ENCODE measurements around the gene STING1. TPM values are rescaled to one million over a fixed set of nuclear protein-coding genes. Genes with fewer than 3 reads are reported as not detected.
A peak's percentile ranks its signal among the peaks of the same experiment; 100 is the strongest.
"Not testable (repeated sequence)": the region's sequence is repeated elsewhere in the genome, so short reads cannot be mapped to it uniquely, and the experiment has no call there.

Gene STING1
- total RNA-seq, 1 donor from 2014 or later, result 14.6 TPM

DNA sequence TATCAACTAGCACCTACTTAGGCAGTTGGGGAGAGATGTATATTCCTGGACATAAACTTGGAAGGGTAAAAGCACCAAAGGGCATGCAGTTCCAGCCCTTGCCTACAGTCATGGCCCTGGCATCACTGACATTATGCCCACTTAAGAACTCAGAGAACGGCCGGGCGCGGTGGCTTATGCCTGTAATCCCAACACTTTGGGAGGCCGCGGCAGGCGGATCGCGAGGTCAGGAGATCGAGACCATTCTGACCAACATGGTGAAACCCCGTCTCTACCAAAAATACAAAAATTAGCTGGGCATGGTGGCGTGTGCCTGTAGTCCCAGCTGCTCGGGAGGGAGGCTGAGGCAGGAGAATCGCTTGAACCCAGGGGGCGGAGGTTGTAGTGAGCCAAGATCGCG, 42.1 kb downstream of the STING1 start:
- H3K9ac ChIP-seq (ENCODE audit: low read depth in 1 of 3, low read length in 3 of 3); H3K27me3 ChIP-seq (ENCODE audit: control insufficient read depth in 3 of 3, insufficient read depth in 3 of 3, low read length in 3 of 3); H3K9me3 ChIP-seq (ENCODE audit: control insufficient read depth in 3 of 3, low read length in 3 of 3); H3K27ac ChIP-seq (ENCODE audit: low read depth, low read length); H3K4me3 ChIP-seq (ENCODE audit: low read length in 3 of 3): not testable (repeated sequence)
- H3K36me3 ChIP-seq (ENCODE audit: control insufficient read depth in 3 of 3, insufficient read depth in 3 of 3, low read length in 3 of 3), result peaks cover 6 to 12% (median 7%) of the 10 kb centered on the region in 3 donors
- H3K4me1 ChIP-seq (ENCODE audit: control insufficient read depth in 3 of 3, insufficient read depth in 3 of 3, low read length in 3 of 3), result peaks cover 10 to 19% (median 10%) of the 10 kb centered on the region in 3 donors

DNA sequence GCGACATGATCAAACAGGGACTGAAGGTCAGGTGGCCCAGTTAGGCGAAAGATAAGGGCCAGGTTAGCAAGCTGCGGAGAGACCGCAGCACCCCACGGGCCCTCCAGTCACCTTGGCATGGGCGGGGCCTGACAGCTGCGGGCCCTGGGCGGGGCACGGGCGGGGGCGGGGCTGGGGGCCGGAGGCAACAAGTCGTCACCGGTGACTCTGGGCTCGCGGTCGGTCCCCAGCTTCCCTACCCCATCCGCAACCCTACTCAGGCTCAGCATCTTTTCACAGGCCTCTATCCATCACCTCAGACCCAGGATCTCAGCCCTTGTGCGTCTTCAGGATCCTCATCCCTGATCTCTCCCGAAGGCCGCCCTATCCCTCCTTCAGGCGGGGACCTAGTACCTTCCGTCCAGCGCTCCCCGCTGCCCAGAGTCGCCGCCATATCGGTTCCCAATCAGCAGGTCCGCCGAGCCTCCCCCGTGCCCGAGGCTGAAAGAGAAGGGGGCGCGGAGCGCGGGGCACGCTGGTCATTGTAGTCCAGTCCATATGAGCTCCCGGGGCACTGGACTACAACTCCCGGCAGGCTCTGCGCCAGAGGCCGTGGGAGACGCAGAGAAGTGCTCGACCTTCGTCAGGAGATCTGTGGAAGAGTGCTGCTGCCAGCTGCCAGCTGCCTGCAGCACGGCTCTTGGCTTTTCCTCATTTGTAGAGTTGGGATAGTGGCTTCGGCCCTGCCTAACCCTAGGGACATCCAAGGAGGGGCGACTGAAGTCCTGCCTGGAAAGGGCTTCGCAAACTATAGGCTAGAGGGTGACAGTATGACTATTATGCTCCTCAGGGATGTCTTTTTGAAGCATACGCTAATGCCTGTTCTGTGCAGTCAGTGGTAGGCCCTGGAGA, 43.3 kb downstream of the STING1 start, which contains the start of gene DNAJC18:
Gene DNAJC18, minus strand, starts transcription at position 513 of the 891 bp plus-strand sequence. Its CDS starts 80 bp downstream, at position 433.
- Histone ChIP-seq H3K9me3 (ENCODE audit: control insufficient read depth in 3 of 3, low read length in 3 of 3) (no peaks in the 10 kb centered on the region), H3K27ac (ENCODE audit: low read depth, low read length) (peak within 1 kb of the TSS; percentile 99), H3K9ac (ENCODE audit: low read depth in 1 of 3, low read length in 3 of 3) (peak within 1 kb of the TSS; percentile 98 to 100 (median 99)), H3K4me1 (ENCODE audit: control insufficient read depth in 3 of 3, insufficient read depth in 3 of 3, low read length in 3 of 3) (peaks cover 10 to 19% (median 10%) of the 10 kb centered on the region in 3 donors), H3K27me3 (ENCODE audit: control insufficient read depth in 3 of 3, insufficient read depth in 3 of 3, low read length in 3 of 3) (no peaks in the 10 kb centered on the region), H3K4me3 (ENCODE audit: low read length in 3 of 3) (peak within 1 kb of the TSS; percentile 99), H3K36me3 (ENCODE audit: control insufficient read depth in 3 of 3, insufficient read depth in 3 of 3, low read length in 3 of 3) (peaks cover 6 to 14% (median 7%) of the 10 kb centered on the region in 3 donors)

DNA sequence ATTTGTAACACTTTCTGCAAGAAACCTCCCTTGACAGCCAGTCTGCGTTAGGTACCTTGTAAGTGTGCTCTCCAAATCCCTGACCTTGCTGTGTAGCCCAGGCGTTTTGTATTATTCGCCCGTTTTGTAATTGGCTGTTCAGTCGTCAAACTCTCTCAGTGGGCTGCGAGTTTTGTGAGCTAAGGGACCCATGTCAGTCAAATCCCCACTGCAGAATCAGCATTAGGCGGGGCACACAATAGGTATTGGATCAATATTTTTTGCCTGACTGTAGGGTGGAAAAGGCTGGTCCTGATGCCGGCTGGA, 43.9 kb downstream of the STING1 start:
- Histone ChIP-seq H3K4me1 (ENCODE audit: control insufficient read depth in 3 of 3, insufficient read depth in 3 of 3, low read length in 3 of 3) (peaks cover 10 to 16% (median 10%) of the 10 kb centered on the region in 3 donors), H3K4me3 (ENCODE audit: low read length in 3 of 3) (peak overlapping the region; percentile 99), H3K27me3 (ENCODE audit: control insufficient read depth in 3 of 3, insufficient read depth in 3 of 3, low read length in 3 of 3) (no peaks in the 10 kb centered on the region), H3K36me3 (ENCODE audit: control insufficient read depth in 3 of 3, insufficient read depth in 3 of 3, low read length in 3 of 3) (peaks cover 7 to 16% (median 9%) of the 10 kb centered on the region in 3 donors), H3K9ac (ENCODE audit: low read depth in 1 of 3, low read length in 3 of 3) (peak overlapping the region; percentile 86 to 100 (median 98)), H3K9me3 (ENCODE audit: control insufficient read depth in 3 of 3, low read length in 3 of 3) (no peaks in the 10 kb centered on the region), H3K27ac (ENCODE audit: low read depth, low read length) (peak overlapping the region; percentile 99)

DNA sequence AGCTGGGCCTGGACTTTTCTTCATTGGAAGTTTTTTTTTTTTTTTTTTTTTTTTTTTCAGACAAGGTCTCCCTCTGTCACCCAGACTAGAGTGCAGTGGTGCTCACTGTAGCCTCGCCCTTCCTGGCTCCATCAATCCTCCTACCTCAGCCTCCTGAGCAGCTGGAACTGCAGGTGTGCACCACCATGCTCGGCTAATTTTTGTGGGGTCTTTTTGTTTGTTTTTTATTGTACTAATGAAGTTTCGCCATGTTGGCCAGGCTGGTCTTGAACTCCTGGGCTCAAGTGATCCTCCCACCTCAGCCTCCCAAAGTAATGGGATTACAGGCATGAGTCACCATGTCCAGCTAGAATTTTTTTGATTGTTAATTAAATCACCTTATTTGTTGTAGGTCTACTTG, 46.9 kb downstream of the STING1 start:
- Histone ChIP-seq H3K4me3 (ENCODE audit: low read length in 3 of 3) (no peak overlapping the region), H3K4me1 (ENCODE audit: control insufficient read depth in 3 of 3, insufficient read depth in 3 of 3, low read length in 3 of 3) (peaks cover 10 to 16% (median 10%) of the 10 kb centered on the region in 3 donors), H3K27ac (ENCODE audit: low read depth, low read length) (no peak overlapping the region), H3K27me3 (ENCODE audit: control insufficient read depth in 3 of 3, insufficient read depth in 3 of 3, low read length in 3 of 3) (no peaks in the 10 kb centered on the region), H3K9ac (ENCODE audit: low read depth in 1 of 3, low read length in 3 of 3) (no peak overlapping the region), H3K36me3 (ENCODE audit: control insufficient read depth in 3 of 3, insufficient read depth in 3 of 3, low read length in 3 of 3) (peaks cover 7 to 22% (median 14%) of the 10 kb centered on the region in 3 donors), H3K9me3 (ENCODE audit: control insufficient read depth in 3 of 3, low read length in 3 of 3) (no peaks in the 10 kb centered on the region)

DNA sequence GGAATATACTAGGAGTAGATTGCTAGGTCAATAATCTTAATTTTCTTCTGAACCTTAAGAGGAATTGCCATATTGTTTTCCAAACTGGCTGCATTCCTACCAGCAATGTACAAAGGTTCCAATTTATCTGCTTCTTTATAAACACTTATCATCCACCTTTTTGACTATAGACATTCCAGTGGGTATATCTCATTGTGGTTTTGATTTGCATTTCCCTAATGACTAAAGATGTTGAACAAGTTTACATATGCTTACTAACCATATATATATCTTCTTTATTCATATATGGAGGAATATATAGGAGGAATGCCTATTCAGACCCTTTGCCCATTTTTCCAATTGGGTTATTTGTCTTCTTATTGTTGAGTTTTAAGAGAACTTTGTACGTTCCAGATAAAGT, 50.9 kb downstream of the STING1 start:
- H3K36me3 ChIP-seq (ENCODE audit: control insufficient read depth in 3 of 3, insufficient read depth in 3 of 3, low read length in 3 of 3), result peaks cover 8 to 24% (median 11%) of the 10 kb centered on the region in 3 donors
- no peak overlapping the region for H3K27ac ChIP-seq (ENCODE audit: low read depth, low read length)
- no peaks in the 10 kb centered on the region for H3K27me3 ChIP-seq (ENCODE audit: control insufficient read depth in 3 of 3, insufficient read depth in 3 of 3, low read length in 3 of 3)
- H3K4me3 ChIP-seq (ENCODE audit: low read length in 3 of 3), result no peak overlapping the region
- H3K9me3 ChIP-seq (ENCODE audit: control insufficient read depth in 3 of 3, low read length in 3 of 3), result no peaks in the 10 kb centered on the region
- no peaks in the 10 kb centered on the region for H3K4me1 ChIP-seq (ENCODE audit: control insufficient read depth in 3 of 3, insufficient read depth in 3 of 3, low read length in 3 of 3)
- no peak overlapping the region for H3K9ac ChIP-seq (ENCODE audit: low read depth in 1 of 3, low read length in 3 of 3)

DNA sequence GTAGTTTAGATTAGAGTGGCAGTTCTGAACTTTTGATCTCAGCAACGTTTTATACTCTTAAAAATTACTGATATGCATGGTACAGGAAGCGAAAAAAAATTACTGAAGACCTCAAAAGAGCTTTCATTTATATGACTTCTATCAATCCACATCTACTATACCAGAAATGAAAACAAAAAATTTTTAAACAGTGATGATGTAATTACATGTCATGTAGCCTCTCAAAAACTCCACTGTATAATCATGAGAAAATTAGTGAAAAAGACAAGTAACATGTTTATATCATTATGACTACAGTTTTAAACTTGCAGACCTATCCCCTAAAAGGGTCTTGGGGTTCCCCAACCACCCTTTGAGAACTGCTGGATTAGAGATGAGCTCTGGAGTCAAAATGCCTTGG, 52.5 kb downstream of the STING1 start:
- H3K27me3 ChIP-seq (ENCODE audit: control insufficient read depth in 3 of 3, insufficient read depth in 3 of 3, low read length in 3 of 3), result no peaks in the 10 kb centered on the region
- H3K9ac ChIP-seq (ENCODE audit: low read depth in 1 of 3, low read length in 3 of 3), result no peak overlapping the region
- peaks cover 5 to 15% (median 5%) of the 10 kb centered on the region in 3 donors for H3K4me1 ChIP-seq (ENCODE audit: control insufficient read depth in 3 of 3, insufficient read depth in 3 of 3, low read length in 3 of 3)
- peaks cover 8 to 21% (median 11%) of the 10 kb centered on the region in 3 donors for H3K36me3 ChIP-seq (ENCODE audit: control insufficient read depth in 3 of 3, insufficient read depth in 3 of 3, low read length in 3 of 3)
- no peak overlapping the region for H3K27ac ChIP-seq (ENCODE audit: low read depth, low read length)
- H3K9me3 ChIP-seq (ENCODE audit: control insufficient read depth in 3 of 3, low read length in 3 of 3), result no peaks in the 10 kb centered on the region
- no peak overlapping the region for H3K4me3 ChIP-seq (ENCODE audit: low read length in 3 of 3)

DNA sequence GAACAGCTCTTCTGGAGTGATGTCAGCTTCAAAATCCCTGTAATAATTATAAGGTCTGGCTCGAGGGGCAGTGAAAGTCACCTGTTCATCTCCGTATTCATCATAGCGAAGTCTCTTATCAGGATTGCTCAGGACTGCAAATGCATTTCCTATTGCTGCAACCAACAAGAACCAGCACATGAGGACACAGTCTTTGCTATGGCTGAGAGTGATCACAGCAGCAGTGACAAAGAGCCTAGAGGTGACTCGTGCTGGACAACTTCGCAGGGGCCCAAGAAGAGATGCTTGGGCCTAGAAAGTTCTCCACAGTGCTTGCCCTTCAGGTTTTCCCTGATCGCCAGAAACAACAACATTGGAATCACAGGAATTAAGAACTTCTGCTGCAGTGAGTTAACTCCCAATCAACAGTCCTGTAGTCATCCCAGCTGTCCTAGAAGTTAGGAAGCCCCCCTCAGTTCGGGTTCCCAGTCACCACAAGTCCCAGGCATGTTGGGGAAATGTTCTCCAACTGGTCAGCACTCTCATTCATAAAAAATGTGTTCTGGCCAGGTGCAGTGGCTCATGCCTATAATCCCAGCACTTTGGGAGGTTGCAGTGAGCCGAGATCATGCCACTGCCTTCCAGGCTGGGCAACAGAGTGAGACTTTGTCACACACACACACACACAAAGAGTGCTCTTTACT, 56.2 kb downstream of the STING1 start:
- Histone ChIP-seq H3K4me3 (ENCODE audit: low read length in 3 of 3) (no peak overlapping the region), H3K9me3 (ENCODE audit: control insufficient read depth in 3 of 3, low read length in 3 of 3) (no peaks in the 10 kb centered on the region), H3K27ac (ENCODE audit: low read depth, low read length) (peak overlapping the region; percentile 31), H3K4me1 (ENCODE audit: control insufficient read depth in 3 of 3, insufficient read depth in 3 of 3, low read length in 3 of 3) (peaks cover 5 to 23% (median 12%) of the 10 kb centered on the region in 3 donors), H3K9ac (ENCODE audit: low read depth in 1 of 3, low read length in 3 of 3) (peak overlapping the region in 1 of 3 donors; percentile 40), H3K27me3 (ENCODE audit: control insufficient read depth in 3 of 3, insufficient read depth in 3 of 3, low read length in 3 of 3) (no peaks in the 10 kb centered on the region), H3K36me3 (ENCODE audit: control insufficient read depth in 3 of 3, insufficient read depth in 3 of 3, low read length in 3 of 3) (peaks cover 3 to 19% (median 17%) of the 10 kb centered on the region in 3 donors)

Small RNA genes within 50 kb of the gene (small RNA-seq; reads per million reads assigned to genes)
- 0.60 reads per million, percentile 67 among the genes with 10 or more reads in this experiment for gene RNU5B-4P

Other genes starting within 250 kb of the STING1 start
- 169 TPM for gene MATR3, start 189.0 kb downstream of the STING1 start, total RNA-seq
- gene PAIP2, start 140.9 kb downstream of the STING1 start, total RNA-seq, result 86.6 TPM
- not detected for gene SLC23A1, start 99.5 kb downstream of the STING1 start, total RNA-seq
- 0.52 TPM for gene MZB1, start 92.8 kb downstream of the STING1 start, total RNA-seq
- 23.5 TPM for gene PROB1, start 87.7 kb downstream of the STING1 start, total RNA-seq
- 12.0 TPM for gene SPATA24, start 78.7 kb downstream of the STING1 start, total RNA-seq
- gene DNAJC18, start 43.2 kb downstream of the STING1 start, total RNA-seq, result 16.2 TPM
- gene ECSCR, start 20.0 kb downstream of the STING1 start, total RNA-seq, result 17.2 TPM
- not detected for gene SMIM33, start 11.8 kb downstream of the STING1 start, total RNA-seq
- 81.9 TPM for gene UBE2D2, start 78.6 kb upstream of the STING1 start, total RNA-seq
- 66.8 TPM for gene CXXC5, start 165.6 kb upstream of the STING1 start, total RNA-seq